ENCODE data around the gene SPTB.

DNA sequence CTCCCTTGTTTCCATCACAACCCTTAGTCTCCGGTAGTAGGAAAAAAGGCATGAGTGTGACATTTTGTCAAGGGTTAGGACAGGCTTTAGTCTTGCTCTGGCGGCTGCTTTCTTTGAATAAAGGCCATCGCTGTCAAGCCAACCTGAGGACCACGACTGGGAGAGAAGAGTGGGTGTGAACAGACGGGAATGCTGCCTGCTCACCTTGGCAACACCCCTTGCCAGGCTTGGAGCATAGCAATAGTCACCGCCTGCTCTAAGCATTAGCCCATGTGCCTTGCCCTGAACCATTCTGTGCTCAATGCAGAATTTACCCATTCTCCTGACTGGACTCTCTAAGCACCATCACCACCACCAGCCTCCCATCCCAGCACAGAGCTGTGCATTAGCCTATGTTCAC lies 36.2 kb downstream of the SPTB start:
- TF ChIP-seq RELA (IDR thresholded peaks at IDR 0.05; ENCODE audit: borderline replicate concordance, partially characterized antibody) (no peak), RAD21 (IDR thresholded peaks at IDR 0.05; ENCODE audit: insufficient read depth, low read depth, low read length) (no peak)
